Sigmoid colon (tissue), 7 donors: ENCODE measurements around the gene RASGRP2. TPM values are rescaled to one million over a fixed set of nuclear protein-coding genes. Genes with fewer than 3 reads are reported as not detected.

ENCODE experiments used
- DNase-seq: peaks from one replicate; pipeline ENCODE4 v3.0.0-alpha.2; 2019
- H3K27ac ChIP-seq, 4 donors: fragments of 200-600 bp; sonication (generic); one replicate each; pipeline ENCODE4 v1.5.1; 2016 to 2019; ENCODE audit warnings: mild to moderate bottlenecking in 1 of 4
- H3K27me3 ChIP-seq, 3 donors: fragments of 200-600 bp; sonication (generic); one replicate each; pipeline ENCODE4 v1.5.1; 2019; ENCODE audit warnings: mild to moderate bottlenecking in 1 of 3
- H3K36me3 ChIP-seq, 4 donors: fragments of 200-600 bp; sonication (generic); one replicate each; pipeline ENCODE4 v1.5.1; 2016 to 2019
- H3K4me1 ChIP-seq, 4 donors: fragments of 200-600 bp; sonication (generic); one replicate each; pipeline ENCODE4 v1.5.1; 2017 to 2019
- H3K4me3 ChIP-seq, 4 donors: fragments of 200-600 bp; sonication (generic); one replicate each; pipeline ENCODE4 v1.5.1; 2017 to 2019; ENCODE audit warnings: mild to moderate bottlenecking in 2 of 4, moderate library complexity in 1 of 4
- H3K9me3 ChIP-seq, 4 donors: fragments of 200-600 bp in 3 of 4; sonication (generic) in 3 of 4; one replicate each; pipeline versions ENCODE4 v1.5.1 to v1.6.1; 2013 to 2019
- EP300 ChIP-seq, 4 donors: sonication (generic); formaldehyde crosslinking; IDR thresholded peaks; one replicate each; pipeline ENCODE4 v1.6.1; 2017; ENCODE audit warnings: antibody characterized with exemption in 4 of 4
- POLR2A ChIP-seq, 2 donors: fragments of 450-650 bp; IDR thresholded peaks; one replicate each; pipeline ENCODE4 v1.6.1; 2016; ENCODE audit warnings: antibody characterized with exemption in 2 of 2, mild to moderate bottlenecking in 2 of 2, moderate library complexity in 2 of 2
- POLR2AphosphoS5 ChIP-seq, 4 donors: sonication (generic); formaldehyde crosslinking; IDR thresholded peaks; one replicate each; pipeline ENCODE4 v1.6.1; 2017; ENCODE audit warnings: antibody characterized with exemption in 4 of 4
- WGBS, 2 donors: extraction: QIAGEN DNeasy Blood & Tissue Kit; methylation state at CpG; one replicate each; pipeline ENCODE4 v1.1.7; 2013; 5-methylcytosine and 5-hydroxymethylcytosine counted together
- intact Hi-C: fragments of 100-400 bp; cut with DNase I; formaldehyde crosslinking; loops from one replicate; pipeline ENCODE4 v1.15.1; 2023
- polyA plus RNA-seq, 3 donors: library from polyadenylated mRNA; stranded (reverse); fragments of 200-250 nt; gene quantifications; one replicate each; pipeline ENCODE4 v1.2.3, GENCODE V29; 2013
- total RNA-seq, 4 donors: library from RNA; depleted of rRNA; stranded (reverse); fragments of >200 nt; gene quantifications; one replicate each; pipeline ENCODE4 v1.1.0, GENCODE V29; 2016
- TF ChIP-seq, protein P1 (sequence below), 4 experiments: fragments of 450-650 bp in 3 of 4; fragments of 200-600 bp in 1 of 4; IDR thresholded peaks; one replicate each; pipeline ENCODE4 v1.5.1; 2016 to 2019; ENCODE audit warnings: antibody characterized with exemption in 4 of 4, mild to moderate bottlenecking in 3 of 4, moderate library complexity in 2 of 4
- donor health status: healthy with polysubstance abuse.
- donor health status: Bipolar disorder and iron deficiency.
- donor health status: healthy.

RASGRP2 gene
- total and polyA plus RNA-seq, 7 donors = 2.1 to 101 (median 27.2) TPM

DNA sequence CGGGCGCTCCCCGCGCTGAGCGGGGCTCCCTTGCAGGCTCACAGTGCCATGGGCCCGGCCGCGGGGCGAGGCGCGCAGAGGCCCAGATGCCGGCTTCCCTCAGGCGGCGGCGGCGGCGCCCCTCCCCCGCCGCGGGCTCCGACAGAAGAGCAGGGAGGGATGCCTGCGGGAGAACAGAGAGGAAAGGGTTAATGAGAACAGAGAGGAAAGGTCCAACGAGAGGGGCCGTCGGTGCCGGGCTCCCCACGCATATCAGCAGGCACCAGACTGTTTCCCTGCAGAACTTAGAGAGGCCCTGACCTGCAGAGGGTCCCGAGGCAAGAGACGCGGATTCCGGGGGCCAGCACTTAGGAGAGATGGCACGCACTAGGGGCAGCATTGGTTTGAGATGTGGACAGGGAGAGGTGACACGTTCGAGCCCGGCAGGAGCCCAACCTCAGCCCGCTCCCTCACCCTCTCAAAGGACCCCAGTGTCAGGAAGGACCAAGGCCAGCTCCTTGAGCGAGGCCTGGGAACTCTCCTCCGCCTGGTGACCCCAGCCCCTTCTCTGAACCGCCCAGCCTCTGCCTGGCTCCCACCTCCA lies 30.1 kb downstream of the RASGRP2 start:
- H3K9me3 ChIP-seq = no peaks in the 10 kb centered on the region
- no peak for DNase-seq
- H3K27me3 ChIP-seq = peaks cover 51 to 100% (median 86%) of the 10 kb centered on the region in 3 donors
- TF ChIP-seq POLR2AphosphoS5 (IDR thresholded peaks at IDR 0.05) (no peak), EP300 (IDR thresholded peaks at IDR 0.05) (no peak)
- TF ChIP-seq, protein P1, sequence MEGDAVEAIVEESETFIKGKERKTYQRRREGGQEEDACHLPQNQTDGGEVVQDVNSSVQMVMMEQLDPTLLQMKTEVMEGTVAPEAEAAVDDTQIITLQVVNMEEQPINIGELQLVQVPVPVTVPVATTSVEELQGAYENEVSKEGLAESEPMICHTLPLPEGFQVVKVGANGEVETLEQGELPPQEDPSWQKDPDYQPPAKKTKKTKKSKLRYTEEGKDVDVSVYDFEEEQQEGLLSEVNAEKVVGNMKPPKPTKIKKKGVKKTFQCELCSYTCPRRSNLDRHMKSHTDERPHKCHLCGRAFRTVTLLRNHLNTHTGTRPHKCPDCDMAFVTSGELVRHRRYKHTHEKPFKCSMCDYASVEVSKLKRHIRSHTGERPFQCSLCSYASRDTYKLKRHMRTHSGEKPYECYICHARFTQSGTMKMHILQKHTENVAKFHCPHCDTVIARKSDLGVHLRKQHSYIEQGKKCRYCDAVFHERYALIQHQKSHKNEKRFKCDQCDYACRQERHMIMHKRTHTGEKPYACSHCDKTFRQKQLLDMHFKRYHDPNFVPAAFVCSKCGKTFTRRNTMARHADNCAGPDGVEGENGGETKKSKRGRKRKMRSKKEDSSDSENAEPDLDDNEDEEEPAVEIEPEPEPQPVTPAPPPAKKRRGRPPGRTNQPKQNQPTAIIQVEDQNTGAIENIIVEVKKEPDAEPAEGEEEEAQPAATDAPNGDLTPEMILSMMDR (IDR thresholded peaks at IDR 0.05) = no peak
- H3K27ac ChIP-seq = no peak overlapping the region
- H3K4me1 ChIP-seq = peaks cover 0 to 21% (median 18%) of the 10 kb centered on the region in 4 donors
- no peaks in the 10 kb centered on the region for H3K36me3 ChIP-seq
- WGBS, 2 donors = 6 to 10% methylated on average over 39 of the region's 39 CpGs
- intact Hi-C loops = no loop called here
- peak overlapping the region in 1 of 4 donors; percentile 9 for H3K4me3 ChIP-seq

DNA sequence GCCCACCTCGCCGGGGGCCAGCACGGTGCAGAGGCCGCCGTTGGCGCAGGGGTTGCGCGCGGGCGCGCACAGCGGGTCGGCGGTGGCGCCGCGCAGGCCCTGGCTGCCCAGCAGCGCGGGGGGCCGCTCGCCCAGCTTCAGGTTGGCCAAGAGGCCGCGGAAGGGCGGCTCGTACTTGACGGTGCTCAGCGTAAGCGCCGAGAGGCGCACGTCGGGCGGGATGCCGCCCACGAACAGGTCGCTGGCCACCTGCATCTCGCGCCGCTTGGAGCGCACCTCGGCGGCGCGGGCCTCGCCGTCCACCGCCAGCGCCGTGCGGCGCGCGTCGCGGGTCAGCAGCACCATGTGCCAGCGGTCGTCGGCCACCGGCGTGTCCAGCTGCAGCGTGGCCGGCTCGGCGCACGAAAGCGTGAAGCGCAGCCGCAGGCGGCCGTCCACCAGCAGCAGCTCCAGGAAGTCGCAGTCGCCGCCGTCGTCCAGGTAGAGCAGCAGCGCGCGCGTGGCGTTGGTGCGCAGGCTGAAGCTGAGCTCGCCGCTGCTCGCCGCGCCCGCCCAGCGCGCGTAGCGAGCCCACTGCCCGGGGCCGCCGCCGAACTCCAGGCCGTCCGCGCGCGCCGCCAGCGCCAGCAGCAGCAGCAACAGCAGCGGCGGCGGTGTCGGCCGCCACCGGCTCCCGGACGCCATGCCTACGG lies 30.8 kb downstream of the RASGRP2 start:
- H3K27me3 ChIP-seq = peaks cover 51 to 100% (median 82%) of the 10 kb centered on the region in 3 donors
- peak overlapping the region in 1 of 4 donors; percentile 9 for H3K4me3 ChIP-seq

DNA sequence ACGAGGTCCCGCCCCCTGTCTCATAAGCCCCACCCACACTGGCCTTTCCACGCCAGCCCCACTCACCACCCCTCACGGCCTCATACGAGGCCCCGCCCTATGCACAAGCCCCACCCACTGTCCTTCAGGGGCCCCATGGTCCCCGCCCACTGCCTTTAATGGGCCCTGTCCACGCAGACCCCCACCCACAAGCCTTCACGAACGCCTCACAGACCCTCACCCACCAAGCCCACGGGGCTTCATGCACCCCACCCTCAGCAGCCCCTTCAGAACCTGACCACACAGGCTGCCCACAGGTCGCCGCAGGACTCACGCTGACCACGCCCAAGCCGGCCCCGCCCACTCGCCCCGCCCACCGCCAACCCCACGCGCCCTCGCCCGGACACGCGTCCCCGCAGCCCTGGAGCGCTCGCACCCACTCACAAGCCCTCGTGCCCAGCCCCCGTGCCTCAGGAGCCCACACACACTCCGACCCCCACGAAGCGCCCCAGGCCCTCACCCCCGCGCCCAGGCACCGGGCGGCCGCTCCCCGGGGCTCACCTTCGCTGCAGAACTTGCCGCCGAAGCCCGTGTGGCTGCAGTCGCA lies 31.4 kb downstream of the RASGRP2 start:
- TF ChIP-seq POLR2A (IDR thresholded peaks at IDR 0.05) (no peak), EP300 (IDR thresholded peaks at IDR 0.05) (no peak), POLR2AphosphoS5 (IDR thresholded peaks at IDR 0.05) (no peak)
- TF ChIP-seq, protein P1 (IDR thresholded peaks at IDR 0.05) = no peak
- Histone ChIP-seq H3K27me3 (peaks cover 53 to 100% (median 76%) of the 10 kb centered on the region in 3 donors), H3K4me3 (no peak overlapping the region), H3K27ac (no peak overlapping the region), H3K4me1 (peaks cover 0 to 21% (median 18%) of the 10 kb centered on the region in 4 donors), H3K9me3 (no peaks in the 10 kb centered on the region), H3K36me3 (no peaks in the 10 kb centered on the region)
- no peak for DNase-seq
- intact Hi-C loops = no loop called here
- WGBS, 2 donors = 8 to 10% methylated on average over 45 of the region's 45 CpGs

More for the DNA sequence above, 30.8 kb downstream of the RASGRP2 start:
- intact Hi-C loops = no loop called here
- Histone ChIP-seq H3K27ac (no peak overlapping the region), H3K36me3 (no peaks in the 10 kb centered on the region), H3K4me1 (peaks cover 0 to 21% (median 18%) of the 10 kb centered on the region in 4 donors), H3K9me3 (no peaks in the 10 kb centered on the region)
- TF ChIP-seq POLR2A (IDR thresholded peaks at IDR 0.05) = no peak
- TF ChIP-seq, protein P1 (IDR thresholded peaks at IDR 0.05) = no peak
- TF ChIP-seq EP300 (IDR thresholded peaks at IDR 0.05) = no peak
- TF ChIP-seq POLR2AphosphoS5 (IDR thresholded peaks at IDR 0.05) = no peak
- DNase-seq = no peak
- WGBS, 2 donors = 2 to 5% methylated on average over 111 of the region's 111 CpGs

DNA sequence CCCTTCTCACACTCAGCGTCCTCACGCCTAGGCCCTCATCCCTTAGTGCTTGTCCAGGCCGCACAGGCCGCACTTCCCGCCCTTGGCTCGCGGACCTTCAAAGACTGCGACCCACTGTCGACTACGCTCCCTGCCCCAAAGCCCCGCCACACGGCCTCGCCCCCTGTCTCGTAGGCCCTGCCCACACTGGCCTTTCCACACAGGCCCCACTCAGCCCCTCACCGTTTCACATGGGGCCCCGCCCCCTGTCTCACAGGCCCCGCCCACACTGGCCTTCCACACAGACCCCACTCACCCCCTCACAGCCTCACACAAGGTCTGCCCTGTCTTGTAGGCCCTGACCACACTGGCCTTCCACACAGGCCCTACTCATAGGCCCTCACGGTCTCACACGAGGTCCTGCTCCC lies 32.0 kb downstream of the RASGRP2 start:
- peaks cover 55 to 98% (median 70%) of the 10 kb centered on the region in 3 donors for H3K27me3 ChIP-seq
- no peaks in the 10 kb centered on the region for H3K36me3 ChIP-seq
- no peak overlapping the region for H3K27ac ChIP-seq
- H3K4me1 ChIP-seq = peaks cover 0 to 21% (median 18%) of the 10 kb centered on the region in 4 donors
- DNase-seq = no peak
- no peaks in the 10 kb centered on the region for H3K9me3 ChIP-seq
- no peak overlapping the region for H3K4me3 ChIP-seq
- TF ChIP-seq EP300 (IDR thresholded peaks at IDR 0.05) (no peak), POLR2A (IDR thresholded peaks at IDR 0.05) (no peak), POLR2AphosphoS5 (IDR thresholded peaks at IDR 0.05) (no peak)
- TF ChIP-seq, protein P1 (IDR thresholded peaks at IDR 0.05) = no peak
- WGBS, 2 donors = 40 to 48% methylated on average over 19 of the region's 19 CpGs
- intact Hi-C loops = no loop called here
